Activated T-helper 1 cell treated with anti-CD3 and anti-CD28 coated beads, Interleukin-2, amount 50 U/mL, for 16 hours (primary cell): ENCODE measurements around the gene TBPL2.

Experiments
- DNase-seq, 2 donors: peaks; one replicate each; pipeline ENCODE4 v3.0.0-alpha.2; 2020; ENCODE audit warnings: low read depth in 1 of 2, low spot score in 1 of 2

TBPL2 gene

DNA sequence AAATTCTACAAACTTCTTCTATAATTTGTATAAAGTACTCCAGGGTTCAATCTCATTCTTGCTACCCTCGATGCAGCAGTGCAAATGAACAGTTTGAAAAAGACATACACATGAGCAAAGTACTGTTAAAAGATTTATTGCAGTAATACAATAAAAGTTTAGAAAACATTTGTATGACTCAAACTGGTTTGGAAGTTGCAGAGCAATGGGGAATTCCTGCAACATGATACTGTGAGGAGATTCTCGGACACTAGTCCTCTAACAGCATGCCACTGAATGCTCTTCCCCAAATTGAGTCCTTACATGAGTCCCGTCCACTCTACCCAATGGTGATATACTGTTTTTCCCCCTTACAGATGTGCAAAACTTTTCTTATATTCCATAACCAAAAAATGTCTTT is 74.1 kb downstream of the TBPL2 start:
- no peak for DNase-seq
